Measurements from ENCODE around the gene BICD1. TPM values are rescaled to one million over a fixed set of nuclear protein-coding genes. Genes with fewer than 3 reads are reported as not detected.
"Not testable (repeated sequence)": the region's sequence is repeated elsewhere in the genome, so short reads cannot be mapped to it uniquely, and the experiment has no call there.

Gene BICD1
- total RNA-seq, 6 experiments from 2014 or later = 24.5 to 36.6 (median 32.4) TPM

- H3K27me3 Mint-ChIP-seq (ENCODE audit: insufficient read depth) = peaks cover 2% of the 10 kb centered on the region; the same call in 1 of the 2 replicates
- no peak for DNase-seq
- peak overlapping the region; percentile 6; the same call in 1 of the 2 replicates for H3K4me3 Mint-ChIP-seq
- H3K9me3 Mint-ChIP-seq = no peaks in the 10 kb centered on the region
- peak overlapping the region; percentile 5; the same call in 1 of the 2 replicates for H3K27ac Mint-ChIP-seq
- peaks cover 41% of the 10 kb centered on the region for H3K4me1 Mint-ChIP-seq (ENCODE audit: low read depth)
- no peak for TF ChIP-seq CTCF (IDR thresholded peaks at IDR 0.05)
- no peaks in the 10 kb centered on the region; the same call in 1 of the 2 replicates for H3K36me3 Mint-ChIP-seq (ENCODE audit: low read depth)
Measured at GRCh38 chr12:32273063-32273522, 166.4 kb downstream of the BICD1 start.

DNA sequence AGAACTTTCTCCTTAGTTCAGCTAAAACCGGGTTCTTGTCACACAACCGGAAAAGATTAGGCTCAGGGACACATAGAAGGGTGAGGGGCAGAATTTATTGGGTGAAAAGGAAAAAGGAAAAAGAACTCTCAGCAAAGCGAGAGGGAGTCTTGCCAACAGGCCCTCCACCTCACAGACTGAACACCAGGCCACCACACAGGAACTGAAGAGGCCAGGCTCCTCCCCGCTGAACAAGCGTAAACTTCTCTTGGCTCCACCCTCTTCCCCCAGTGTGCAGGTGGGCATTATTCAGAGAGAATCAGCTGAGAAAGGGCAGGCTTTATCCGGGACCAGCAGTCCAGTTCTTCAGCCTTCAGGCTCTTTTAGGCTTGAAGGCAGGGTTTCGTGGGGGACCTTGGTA lies 167.1 kb downstream of the BICD1 start:
- Mint-ChIP-seq H3K27me3 (ENCODE audit: insufficient read depth) (peaks cover 2% of the 10 kb centered on the region; the same call in 1 of the 2 replicates), H3K4me1 (ENCODE audit: low read depth) (peaks cover 41% of the 10 kb centered on the region), H3K27ac (no peak overlapping the region), H3K9me3 (no peaks in the 10 kb centered on the region), H3K4me3 (no peak overlapping the region), H3K36me3 (ENCODE audit: low read depth) (no peaks in the 10 kb centered on the region; the same call in 1 of the 2 replicates)
- no peak for TF ChIP-seq CTCF (IDR thresholded peaks at IDR 0.05)
- no peak for DNase-seq

- H3K4me1 Mint-ChIP-seq (ENCODE audit: low read depth) = peaks cover 41% of the 10 kb centered on the region
- H3K27me3 Mint-ChIP-seq (ENCODE audit: insufficient read depth) = peaks cover 2% of the 10 kb centered on the region; the same call in 1 of the 2 replicates
- no peaks in the 10 kb centered on the region for H3K9me3 Mint-ChIP-seq
- H3K4me3 Mint-ChIP-seq = no peak overlapping the region
- H3K27ac Mint-ChIP-seq = no peak overlapping the region
- H3K36me3 Mint-ChIP-seq (ENCODE audit: low read depth) = no peaks in the 10 kb centered on the region; the same call in 1 of the 2 replicates
- DNase-seq = no peak
- TF ChIP-seq CTCF (IDR thresholded peaks at IDR 0.05) = no peak
Measured at GRCh38 chr12:32274665-32275064, 168.0 kb downstream of the BICD1 start.

DNA sequence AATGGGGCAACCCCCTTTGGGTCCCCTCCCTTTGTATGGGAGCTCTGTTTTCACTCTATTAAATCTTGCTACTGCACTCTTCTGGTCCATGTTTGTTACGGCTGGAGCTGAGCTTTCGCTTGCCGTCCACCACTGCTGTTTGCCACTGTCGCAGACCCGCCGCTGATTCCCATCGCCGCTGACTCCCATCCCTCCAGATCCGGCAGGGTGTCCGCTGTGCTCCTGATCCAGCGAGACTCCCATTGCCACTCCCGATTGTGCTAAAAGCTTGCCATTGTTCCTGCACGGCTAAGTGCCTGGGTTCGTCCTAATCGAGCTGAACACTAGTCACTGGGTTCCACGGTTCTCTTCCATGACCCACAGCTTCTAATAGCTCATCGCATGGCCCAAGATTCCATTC lies 168.9 kb downstream of the BICD1 start:
- peaks cover 37% of the 10 kb centered on the region for H3K4me1 Mint-ChIP-seq (ENCODE audit: low read depth)
- not testable (repeated sequence) for H3K4me3 Mint-ChIP-seq

DNA sequence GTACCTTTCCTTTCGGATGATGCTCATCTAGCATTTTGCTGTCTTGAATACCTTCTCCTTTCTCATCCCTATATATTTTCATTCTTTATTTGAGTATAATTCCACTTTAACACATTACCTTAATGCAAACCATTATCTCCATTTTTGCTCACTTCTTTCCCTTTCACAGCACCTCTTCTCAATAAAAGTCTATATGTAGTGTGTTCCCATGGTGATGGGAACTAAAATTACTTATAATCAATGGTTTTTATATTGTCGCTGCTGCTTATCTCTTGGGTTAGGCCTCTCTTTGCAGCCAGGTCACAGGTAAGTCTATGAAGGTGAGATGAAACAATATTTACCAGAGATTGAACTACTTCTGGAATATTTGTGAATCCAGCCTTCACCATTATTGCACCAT lies 171.1 kb downstream of the BICD1 start:
- Mint-ChIP-seq H3K9me3 (no peaks in the 10 kb centered on the region), H3K27ac (no peak overlapping the region), H3K27me3 (ENCODE audit: insufficient read depth) (peaks cover 2% of the 10 kb centered on the region; the same call in 1 of the 2 replicates), H3K4me3 (no peak overlapping the region), H3K36me3 (ENCODE audit: low read depth) (no peaks in the 10 kb centered on the region; the same call in 1 of the 2 replicates), H3K4me1 (ENCODE audit: low read depth) (peaks cover 15% of the 10 kb centered on the region)
- no peak for DNase-seq
- TF ChIP-seq CTCF (IDR thresholded peaks at IDR 0.05) = no peak

More for the DNA sequence above, 168.9 kb downstream of the BICD1 start:
- not testable (repeated sequence) for H3K27ac Mint-ChIP-seq; H3K9me3 Mint-ChIP-seq; H3K36me3 Mint-ChIP-seq (ENCODE audit: low read depth); DNase-seq; H3K27me3 Mint-ChIP-seq (ENCODE audit: insufficient read depth)

DNA sequence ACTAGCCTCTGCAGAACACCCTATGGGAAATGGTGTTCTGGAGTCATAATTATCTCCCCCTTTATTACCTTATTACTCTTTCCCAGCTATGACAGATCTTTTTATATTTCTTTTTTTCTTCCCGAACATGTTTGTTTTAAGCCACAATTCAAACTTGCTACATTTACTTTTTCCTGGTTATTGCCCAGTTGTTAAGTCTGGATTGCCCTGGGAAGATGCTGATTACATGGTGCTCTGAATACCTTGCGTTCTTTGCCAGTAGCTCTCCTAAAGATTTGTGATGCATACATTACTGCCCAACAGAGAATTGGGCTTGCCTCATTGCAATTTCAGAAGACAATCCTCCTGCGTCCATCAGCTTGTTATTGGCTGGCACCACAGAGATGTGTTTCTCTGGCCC lies 174.5 kb downstream of the BICD1 start:
- H3K4me1 Mint-ChIP-seq (ENCODE audit: low read depth) = no peaks in the 10 kb centered on the region
- H3K27ac Mint-ChIP-seq = no peak overlapping the region
- H3K27me3 Mint-ChIP-seq (ENCODE audit: insufficient read depth) = no peaks in the 10 kb centered on the region
- no peak overlapping the region for H3K4me3 Mint-ChIP-seq
- H3K36me3 Mint-ChIP-seq (ENCODE audit: low read depth) = no peaks in the 10 kb centered on the region
- TF ChIP-seq CTCF (IDR thresholded peaks at IDR 0.05) = no peak
- no peak for DNase-seq
- H3K9me3 Mint-ChIP-seq = no peaks in the 10 kb centered on the region
